ENCODE data around the gene CHCHD2. TPM values are rescaled to one million over a fixed set of nuclear protein-coding genes. Genes with fewer than 3 reads are reported as not detected.
A peak's percentile ranks its signal among the peaks of the same experiment; 100 is the strongest.
"Not testable (repeated sequence)": the region's sequence is repeated elsewhere in the genome, so short reads cannot be mapped to it uniquely, and the experiment has no call there.

Gene CHCHD2
- 797 and 882 TPM in 2 replicates for total RNA-seq (2014; rRNA removed; shearing (Covaris generic); ENCODE audit: low replicate concordance)

- Histone ChIP-seq H3K4me3 (peak within 1 kb of the TSS; percentile 95), H3K36me3 (peaks cover 48% of the 10 kb centered on the region), H3K9me3 (no peaks in the 10 kb centered on the region), H3K27me3 (no peaks in the 10 kb centered on the region)
- peak; percentile 98 for DNase-seq
Measured at GRCh38 chr7:56106108-56107073, at the start of gene CHCHD2. CHCHD2 (minus strand) TSS chr7:56106476; CDS start chr7:56106413, 63 bp downstream.

GRCh38 chr7:56131062-56131461, 24.8 kb upstream of the CHCHD2 start:
- not testable (repeated sequence) for H3K4me3 ChIP-seq, DNase-seq, H3K9me3 ChIP-seq

GRCh38 chr7:56127241-56127975, 21.1 kb upstream of the CHCHD2 start:
- Histone ChIP-seq H3K36me3 (no peaks in the 10 kb centered on the region), H3K9me3 (no peaks in the 10 kb centered on the region), H3K4me3 (no peak overlapping the region), H3K27me3 (no peaks in the 10 kb centered on the region)
- DNase-seq, result no peak

More at GRCh38 chr7:56131062-56131461, 24.8 kb upstream of the CHCHD2 start:
- H3K27me3 ChIP-seq, H3K36me3 ChIP-seq: not testable (repeated sequence)

GRCh38 chr7:56125831-56126230, 19.6 kb upstream of the CHCHD2 start:
- Histone ChIP-seq H3K27me3 (no peaks in the 10 kb centered on the region), H3K36me3 (no peaks in the 10 kb centered on the region), H3K9me3 (no peaks in the 10 kb centered on the region), H3K4me3 (no peak overlapping the region)
- DNase-seq, result no peak

GRCh38 chr7:56124981-56125380, 18.7 kb upstream of the CHCHD2 start:
- Histone ChIP-seq H3K4me3 (no peak overlapping the region), H3K9me3 (no peaks in the 10 kb centered on the region), H3K27me3 (no peaks in the 10 kb centered on the region), H3K36me3 (no peaks in the 10 kb centered on the region)
- DNase-seq, result no peak

GRCh38 chr7:56121440-56121839, 15.2 kb upstream of the CHCHD2 start:
- DNase-seq, result no peak
- H3K9me3 ChIP-seq, result no peaks in the 10 kb centered on the region
- H3K27me3 ChIP-seq, result no peaks in the 10 kb centered on the region
- no peak overlapping the region for H3K4me3 ChIP-seq
- H3K36me3 ChIP-seq, result no peaks in the 10 kb centered on the region

- DNase-seq, result no peak
- H3K27me3 ChIP-seq, result no peaks in the 10 kb centered on the region
- no peaks in the 10 kb centered on the region for H3K36me3 ChIP-seq
Measured at GRCh38 chr7:56115852-56116538, 9.7 kb upstream of the CHCHD2 start, which contains the start of gene NUPR2. NUPR2 (minus strand) TSS chr7:56116417; CDS start chr7:56116314, 103 bp downstream.

GRCh38 chr7:56112244-56112643, 6.0 kb upstream of the CHCHD2 start:
- not testable (repeated sequence) for H3K36me3 ChIP-seq, DNase-seq, H3K27me3 ChIP-seq, H3K4me3 ChIP-seq, H3K9me3 ChIP-seq

More at GRCh38 chr7:56115852-56116538, 9.7 kb upstream of the CHCHD2 start, which contains the start of gene NUPR2:
- Histone ChIP-seq H3K4me3 (no peak within 1 kb of the TSS), H3K9me3 (no peaks in the 10 kb centered on the region)

- Histone ChIP-seq H3K9me3 (no peaks in the 10 kb centered on the region), H3K36me3 (peaks cover 6% of the 10 kb centered on the region), H3K27me3 (no peaks in the 10 kb centered on the region), H3K4me3 (no peak overlapping the region)
- no peak for DNase-seq
Measured at GRCh38 chr7:56110611-56111010, 4.3 kb upstream of the CHCHD2 start.

- Histone ChIP-seq H3K4me3 (no peak overlapping the region), H3K9me3 (no peaks in the 10 kb centered on the region), H3K36me3 (peaks cover 33% of the 10 kb centered on the region), H3K27me3 (no peaks in the 10 kb centered on the region)
- no peak for DNase-seq
Measured at GRCh38 chr7:56107954-56108258, 1.6 kb upstream of the CHCHD2 start.

- no peaks in the 10 kb centered on the region for H3K27me3 ChIP-seq
- no peaks in the 10 kb centered on the region for H3K9me3 ChIP-seq
- DNase-seq, result peak; percentile 50
- peaks cover 57% of the 10 kb centered on the region for H3K36me3 ChIP-seq
- peak overlapping the region; percentile 95 for H3K4me3 ChIP-seq
Measured at GRCh38 chr7:56105508-56105907, 768 bp downstream of the CHCHD2 start.

- H3K9me3 ChIP-seq, DNase-seq, H3K4me3 ChIP-seq, H3K27me3 ChIP-seq: not testable (repeated sequence)
- peaks cover 69% of the 10 kb centered on the region for H3K36me3 ChIP-seq
Measured at GRCh38 chr7:56104138-56104537, 2.1 kb downstream of the CHCHD2 start.

GRCh38 chr7:56099653-56100052, 6.6 kb downstream of the CHCHD2 start:
- peaks cover 54% of the 10 kb centered on the region for H3K36me3 ChIP-seq
- DNase-seq, result no peak
- H3K27me3 ChIP-seq, result no peaks in the 10 kb centered on the region
- H3K9me3 ChIP-seq, result no peaks in the 10 kb centered on the region
- no peak overlapping the region for H3K4me3 ChIP-seq

- H3K36me3 ChIP-seq, result peaks cover 42% of the 10 kb centered on the region
- H3K4me3 ChIP-seq, H3K9me3 ChIP-seq, DNase-seq, H3K27me3 ChIP-seq: not testable (repeated sequence)
Measured at GRCh38 chr7:56098187-56099008, 7.9 kb downstream of the CHCHD2 start.

- peak; percentile 86 for DNase-seq
- no peaks in the 10 kb centered on the region for H3K27me3 ChIP-seq
- no peak overlapping the region for H3K4me3 ChIP-seq
- no peaks in the 10 kb centered on the region for H3K9me3 ChIP-seq
- H3K36me3 ChIP-seq, result peaks cover 35% of the 10 kb centered on the region
Measured at GRCh38 chr7:56097700-56098099, 8.6 kb downstream of the CHCHD2 start.
